GM19467 (cell line): ENCODE data around the gene C1QTNF1.

Source experiments
- ATAC-seq: cut with Tn5 transposase; IDR thresholded peaks from one replicate; pipeline ENCODE4 v1.9.1; 2021; ENCODE audit warnings: mild to moderate bottlenecking, moderate library complexity; ENCODE audit not compliant: unreplicated experiment

The C1QTNF1 gene

GRCh38 chr17:79075861-79076406 lies 52.0 kb downstream of the C1QTNF1 start:
- no peak for ATAC-seq

GRCh38 chr17:79077587-79077986 lies 53.6 kb downstream of the C1QTNF1 start:
- ATAC-seq: no peak

- no peak for ATAC-seq
Observed at GRCh38 chr17:79078476-79079190, 54.7 kb downstream of the C1QTNF1 start.

- ATAC-seq: no peak
Observed at GRCh38 chr17:79079421-79080200, 55.6 kb downstream of the C1QTNF1 start.

- ATAC-seq: no peak
Observed at GRCh38 chr17:79080349-79080748, 56.4 kb downstream of the C1QTNF1 start.

- no peak for ATAC-seq
Observed at GRCh38 chr17:79080761-79081290, 56.9 kb downstream of the C1QTNF1 start.

GRCh38 chr17:79081571-79082276 lies 57.8 kb downstream of the C1QTNF1 start:
- ATAC-seq: no peak

- no peak for ATAC-seq
Observed at GRCh38 chr17:79082311-79083190, 58.6 kb downstream of the C1QTNF1 start.

- ATAC-seq: no peak
Observed at GRCh38 chr17:79083191-79083971, 59.4 kb downstream of the C1QTNF1 start.

- ATAC-seq: no peak
Observed at GRCh38 chr17:79084291-79085153, 60.6 kb downstream of the C1QTNF1 start.

GRCh38 chr17:79085154-79085920 lies 61.4 kb downstream of the C1QTNF1 start:
- ATAC-seq: no peak

- ATAC-seq: no peak
Observed at GRCh38 chr17:79085921-79086551, 62.1 kb downstream of the C1QTNF1 start.

GRCh38 chr17:79086609-79087427 lies 62.8 kb downstream of the C1QTNF1 start:
- no peak for ATAC-seq

- no peak for ATAC-seq
Observed at GRCh38 chr17:79087428-79088143, 63.6 kb downstream of the C1QTNF1 start.

GRCh38 chr17:79088247-79088996 lies 64.5 kb downstream of the C1QTNF1 start:
- no peak for ATAC-seq
